Dendritic cell treated with granulocyte-macrophage colony-stimulating factor and Interleukin-4, amounts not matched to agents 40 ng/mL and 50 ng/mL, for 4 days (primary cell): ENCODE results near the gene CHML.

Source experiments
- H3K27ac Mint-ChIP-seq: one replicate; pipeline ENCODE4 v1.8.0; 2022; ENCODE audit warnings: mild to moderate bottlenecking, mixed read lengths
- H3K27me3 Mint-ChIP-seq: one replicate; pipeline ENCODE4 v1.8.0; 2022; ENCODE audit warnings: mild to moderate bottlenecking, mixed read lengths
- H3K36me3 Mint-ChIP-seq: one replicate; pipeline ENCODE4 v1.8.0; 2022; ENCODE audit warnings: low read depth, mixed read lengths
- H3K4me1 Mint-ChIP-seq: one replicate; pipeline ENCODE4 v1.8.0; 2022; ENCODE audit warnings: low read depth, mixed read lengths
- H3K4me3 Mint-ChIP-seq: one replicate; pipeline ENCODE4 v1.8.0; 2022; ENCODE audit warnings: mild to moderate bottlenecking, moderate library complexity, mixed read lengths
- H3K9me3 Mint-ChIP-seq: one replicate; pipeline ENCODE4 v1.8.0; 2022; ENCODE audit warnings: mixed read lengths
- intact Hi-C: fragments of 100-400 bp; cut with micrococcal nuclease; formaldehyde crosslinking; loops from one replicate; pipeline ENCODE4 v1.15.0; 2022

The CHML gene

DNA sequence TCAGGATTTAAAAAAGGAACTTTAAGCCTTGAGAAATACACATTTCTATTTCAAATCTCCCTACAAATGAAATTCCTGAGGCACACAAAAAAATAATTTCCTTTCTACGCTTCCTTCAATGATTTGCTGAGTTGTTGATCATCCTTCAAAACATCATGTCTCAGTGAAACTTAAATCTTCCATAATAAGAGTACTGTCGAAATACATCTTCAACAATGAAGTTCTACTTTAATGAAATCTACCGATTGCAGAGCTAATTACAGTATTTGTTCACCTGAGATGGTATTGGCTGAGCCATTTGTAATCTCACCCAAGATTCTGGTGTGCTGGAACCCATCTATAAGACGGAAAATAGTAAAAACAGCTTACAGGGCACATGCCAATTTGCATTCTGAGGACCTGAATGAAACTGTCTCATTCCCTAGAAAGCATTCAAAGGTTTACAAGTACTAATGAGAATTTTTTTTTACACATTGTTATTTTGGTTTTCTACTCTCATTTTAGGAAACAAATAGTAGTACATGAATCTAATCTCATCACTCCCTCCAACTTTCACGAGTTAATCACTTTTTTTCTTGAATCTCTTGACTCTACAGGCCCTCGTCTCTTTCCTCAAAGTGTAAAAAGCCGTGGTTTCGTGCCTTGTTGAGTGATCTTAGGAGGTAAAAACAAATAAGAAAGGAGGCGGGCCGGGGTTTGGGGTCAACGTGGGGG lies 1.1 kb downstream of the CHML start:
- peaks cover 25% of the 10 kb centered on the region for H3K36me3 Mint-ChIP-seq
- no peaks in the 10 kb centered on the region for H3K9me3 Mint-ChIP-seq
- H3K27ac Mint-ChIP-seq, result peak overlapping the region; percentile 92
- H3K4me3 Mint-ChIP-seq, result peak overlapping the region; percentile 93
- intact Hi-C loops, result no loop called here
- H3K27me3 Mint-ChIP-seq, result no peaks in the 10 kb centered on the region
- peaks cover 44% of the 10 kb centered on the region for H3K4me1 Mint-ChIP-seq

DNA sequence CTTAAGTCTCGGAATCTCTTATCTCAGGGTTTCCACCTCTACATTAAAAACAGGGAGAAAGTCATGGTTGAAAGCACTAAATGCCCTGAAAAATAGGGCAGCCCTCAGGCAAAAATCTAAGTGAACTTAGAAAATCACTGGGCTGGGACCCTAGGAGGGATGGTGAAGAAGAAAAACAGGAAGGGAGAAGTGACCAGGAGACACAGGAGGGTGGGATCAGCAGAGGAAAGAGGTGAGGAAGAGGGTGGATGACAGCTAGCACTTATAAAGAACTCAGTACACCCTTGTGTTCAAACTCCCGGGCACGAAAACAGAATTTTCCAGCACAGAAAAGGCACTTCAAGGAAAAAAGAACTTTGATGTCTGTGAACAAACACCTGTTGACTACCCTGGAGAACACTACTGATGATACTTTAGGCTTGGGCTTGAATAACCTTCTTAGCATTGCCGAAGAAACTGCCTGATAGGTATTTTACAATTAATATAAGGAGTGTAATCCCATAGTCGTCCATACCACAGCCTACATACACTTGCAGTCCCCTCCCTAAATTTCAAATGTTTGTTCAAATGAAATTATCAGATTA lies 2.0 kb downstream of the CHML start:
- Mint-ChIP-seq H3K4me3 (peak overlapping the region; percentile 52), H3K36me3 (peaks cover 28% of the 10 kb centered on the region), H3K27ac (peak overlapping the region; percentile 33), H3K4me1 (peaks cover 39% of the 10 kb centered on the region), H3K27me3 (no peaks in the 10 kb centered on the region), H3K9me3 (no peaks in the 10 kb centered on the region)
- intact Hi-C loops, result no loop called here

DNA sequence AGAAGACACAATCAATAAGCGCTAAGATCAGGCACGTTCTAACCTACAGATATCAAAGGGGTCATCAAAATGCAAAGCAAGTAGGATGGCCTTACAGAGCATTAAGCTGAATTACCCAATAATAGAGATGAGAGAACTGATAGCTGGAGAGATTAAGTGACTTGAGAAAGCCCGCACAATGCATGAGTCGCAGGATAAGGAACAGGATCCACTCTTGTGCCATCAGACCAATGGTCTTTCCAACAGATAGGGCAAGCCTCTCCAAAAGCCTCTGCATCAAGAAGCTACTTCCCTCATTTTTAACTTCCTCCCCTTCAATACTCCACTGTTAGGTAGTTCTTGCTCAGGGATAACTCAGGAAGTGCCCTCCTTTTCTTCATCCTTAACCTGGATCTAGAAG lies 2.6 kb downstream of the CHML start:
- Mint-ChIP-seq H3K9me3 (no peaks in the 10 kb centered on the region), H3K4me3 (peak overlapping the region; percentile 52), H3K27me3 (no peaks in the 10 kb centered on the region), H3K27ac (peak overlapping the region; percentile 33), H3K4me1 (peaks cover 39% of the 10 kb centered on the region), H3K36me3 (peaks cover 28% of the 10 kb centered on the region)
- intact Hi-C loops, result no loop called here

DNA sequence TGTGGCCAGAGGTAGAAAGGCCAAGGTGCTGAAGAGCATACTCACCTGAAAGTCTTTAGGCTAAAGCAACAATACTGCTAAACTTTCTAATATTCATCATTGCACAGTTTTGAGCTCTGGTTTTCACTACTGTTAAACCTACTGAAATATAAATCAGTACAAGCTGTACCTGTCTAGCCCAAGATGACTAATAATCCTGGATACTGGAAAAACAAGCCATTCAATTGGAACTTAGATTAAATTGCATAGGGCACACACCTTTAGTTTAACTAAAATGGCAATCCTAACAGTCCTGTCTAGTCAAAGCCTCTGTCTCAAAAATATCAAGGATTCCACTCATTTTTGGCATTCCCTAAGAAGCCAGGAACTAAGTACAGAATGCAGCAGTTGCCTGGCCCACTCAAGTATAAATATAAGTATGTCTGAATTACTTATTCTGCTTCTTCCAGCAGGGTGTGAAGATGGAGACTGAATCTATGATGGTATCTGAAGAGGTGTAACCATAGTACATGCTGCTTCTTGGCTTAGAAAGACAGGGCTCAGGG lies 3.1 kb downstream of the CHML start:
- H3K4me1 Mint-ChIP-seq, result peaks cover 39% of the 10 kb centered on the region

DNA sequence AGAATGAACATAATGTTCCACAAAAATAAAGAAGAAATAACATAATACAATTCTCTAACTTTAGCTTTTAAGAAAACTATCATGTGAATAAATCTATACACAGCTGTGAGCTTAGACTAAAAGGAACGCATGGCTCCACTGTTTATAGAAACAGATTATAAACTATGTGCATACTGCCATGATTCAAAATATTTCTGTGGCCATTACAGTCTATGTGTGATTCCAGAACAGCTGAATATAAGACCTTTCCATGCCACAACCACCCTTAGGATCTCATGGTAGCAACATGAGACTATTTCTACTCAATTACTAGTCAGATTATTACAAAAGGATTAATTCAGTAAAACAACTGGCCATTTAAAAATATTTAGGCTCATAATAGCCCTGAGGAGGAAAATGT lies 3.9 kb downstream of the CHML start:
- H3K27ac Mint-ChIP-seq, result no peak overlapping the region
- H3K9me3 Mint-ChIP-seq, result no peaks in the 10 kb centered on the region
- peaks cover 39% of the 10 kb centered on the region for H3K4me1 Mint-ChIP-seq
- no peaks in the 10 kb centered on the region for H3K27me3 Mint-ChIP-seq
- intact Hi-C loops, result no loop called here
- H3K4me3 Mint-ChIP-seq, result no peak overlapping the region
- H3K36me3 Mint-ChIP-seq, result peaks cover 39% of the 10 kb centered on the region

More for the DNA sequence above, 3.1 kb downstream of the CHML start:
- H3K4me3 Mint-ChIP-seq, result peak overlapping the region; percentile 1
- H3K27me3 Mint-ChIP-seq, result no peaks in the 10 kb centered on the region
- no peaks in the 10 kb centered on the region for H3K9me3 Mint-ChIP-seq
- no peak overlapping the region for H3K27ac Mint-ChIP-seq
- peaks cover 32% of the 10 kb centered on the region for H3K36me3 Mint-ChIP-seq
- intact Hi-C loops, result no loop called here

DNA sequence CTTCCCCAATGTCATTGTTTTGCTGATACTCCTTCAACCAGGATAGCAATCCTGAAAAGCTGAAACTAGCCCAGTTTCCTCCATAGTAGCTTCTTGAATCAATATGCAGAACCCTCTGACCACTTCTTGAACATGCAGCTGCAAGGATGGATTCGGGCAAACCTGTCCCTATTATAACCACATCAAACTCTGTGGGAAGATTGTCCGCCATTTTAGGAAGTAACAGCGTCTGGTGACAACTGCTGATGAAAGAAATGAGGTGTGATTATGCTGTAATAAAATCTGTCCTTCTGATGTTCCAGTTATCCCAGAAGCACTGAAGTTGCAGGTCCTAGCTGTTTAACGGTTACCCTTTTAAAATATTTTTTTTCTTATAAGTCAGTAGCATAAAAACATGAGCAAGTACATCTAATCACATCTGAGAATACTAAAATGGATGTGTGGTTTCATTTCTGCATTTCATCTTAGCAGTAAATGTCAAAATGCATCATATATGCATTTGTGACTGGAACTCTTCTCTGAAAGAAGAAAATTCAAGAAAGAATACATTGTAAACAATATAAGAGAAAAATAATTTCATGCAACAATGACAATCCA lies 4.5 kb downstream of the CHML start:
- Mint-ChIP-seq H3K27ac (no peak overlapping the region), H3K36me3 (peaks cover 39% of the 10 kb centered on the region), H3K4me3 (no peak overlapping the region), H3K27me3 (no peaks in the 10 kb centered on the region), H3K9me3 (no peaks in the 10 kb centered on the region), H3K4me1 (peaks cover 36% of the 10 kb centered on the region)
- intact Hi-C loops, result no loop called here

DNA sequence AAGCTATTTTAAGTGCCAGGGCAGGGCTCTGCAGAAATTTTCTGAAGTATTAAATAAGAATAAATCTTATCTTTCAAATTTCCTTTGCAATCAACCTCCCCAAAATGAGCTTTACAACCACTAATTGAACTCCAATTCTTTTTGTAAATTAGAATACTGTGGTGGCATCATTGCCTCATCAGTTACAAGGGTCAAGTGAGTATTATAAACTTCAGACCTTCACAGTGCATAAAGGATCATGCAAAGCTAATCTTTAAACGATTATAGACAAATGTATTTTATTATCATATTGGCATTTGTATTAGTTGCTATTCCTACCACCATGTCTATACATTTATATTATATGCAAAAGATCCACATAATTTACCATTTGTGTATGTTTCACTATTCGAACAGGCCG lies 7.2 kb downstream of the CHML start:
- no peaks in the 10 kb centered on the region for H3K27me3 Mint-ChIP-seq
- intact Hi-C loops, result no loop called here
- H3K4me3 Mint-ChIP-seq, result no peak overlapping the region
- no peak overlapping the region for H3K27ac Mint-ChIP-seq
- peaks cover 29% of the 10 kb centered on the region for H3K4me1 Mint-ChIP-seq
- no peaks in the 10 kb centered on the region for H3K9me3 Mint-ChIP-seq
- H3K36me3 Mint-ChIP-seq, result peaks cover 31% of the 10 kb centered on the region

DNA sequence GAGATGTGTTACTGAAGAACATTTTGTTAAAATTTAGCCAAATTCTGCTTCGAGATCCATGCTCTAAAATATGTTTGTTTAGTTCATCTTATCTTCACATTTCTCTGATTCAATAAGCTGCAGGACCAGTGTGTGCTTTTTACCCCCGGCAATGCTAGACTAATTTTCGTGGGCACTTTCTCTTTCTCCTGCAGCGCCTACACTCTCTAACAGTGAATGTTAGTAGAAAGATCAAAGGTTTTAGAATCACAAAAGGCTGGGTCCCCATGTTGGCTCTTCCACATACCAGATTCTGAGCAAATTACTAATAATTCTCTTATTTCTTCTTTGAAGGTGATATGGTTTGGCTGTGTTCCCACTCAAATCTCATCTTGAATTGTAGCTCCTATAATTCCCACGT lies 8.5 kb downstream of the CHML start:
- Mint-ChIP-seq H3K36me3 (peaks cover 31% of the 10 kb centered on the region), H3K27me3 (no peaks in the 10 kb centered on the region), H3K4me3 (no peak overlapping the region), H3K27ac (no peak overlapping the region), H3K4me1 (peaks cover 22% of the 10 kb centered on the region), H3K9me3 (no peaks in the 10 kb centered on the region)
- intact Hi-C loops, result no loop called here

DNA sequence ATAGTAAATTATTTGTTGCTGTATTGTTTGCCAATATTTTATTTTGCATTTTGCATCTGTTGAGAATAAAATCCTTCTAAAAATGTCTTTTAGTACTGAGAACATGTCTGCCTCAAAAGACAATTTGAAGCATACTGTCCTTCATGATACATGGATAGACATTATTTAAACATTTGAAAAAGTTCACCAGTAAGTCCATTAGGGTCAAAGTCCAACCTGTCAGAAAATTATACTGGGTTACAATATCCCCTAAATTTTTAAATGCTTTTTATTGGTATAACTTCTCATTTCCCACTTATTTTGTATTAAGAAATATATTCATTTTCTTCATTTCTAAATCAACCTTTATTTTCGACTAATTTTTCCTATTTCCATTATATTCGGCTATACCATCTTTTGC lies 9.3 kb downstream of the CHML start:
- Mint-ChIP-seq H3K27ac (no peak overlapping the region), H3K4me3 (no peak overlapping the region), H3K4me1 (peaks cover 22% of the 10 kb centered on the region), H3K36me3 (peaks cover 31% of the 10 kb centered on the region), H3K9me3 (no peaks in the 10 kb centered on the region), H3K27me3 (no peaks in the 10 kb centered on the region)
- intact Hi-C loops, result no loop called here

DNA sequence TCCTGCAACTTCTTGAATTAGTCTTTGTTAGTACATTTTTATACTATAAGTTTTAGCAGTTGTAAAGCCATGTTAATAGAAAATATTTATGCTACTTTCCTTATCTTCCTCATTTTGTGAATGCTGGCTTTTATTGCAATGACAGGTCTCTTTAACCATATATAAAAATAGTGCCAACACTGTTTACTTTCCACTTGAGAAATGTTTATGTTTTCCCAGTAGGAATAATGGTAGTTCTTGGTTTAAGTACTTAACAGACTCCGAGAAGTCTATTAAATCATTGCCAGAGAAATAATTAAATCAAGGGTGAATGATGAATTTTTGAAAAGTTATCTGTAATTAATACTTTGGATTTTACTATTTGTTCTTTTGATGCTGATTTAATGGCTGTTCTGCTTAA lies 9.7 kb downstream of the CHML start:
- Mint-ChIP-seq H3K9me3 (no peaks in the 10 kb centered on the region), H3K4me3 (no peak overlapping the region), H3K36me3 (peaks cover 28% of the 10 kb centered on the region), H3K27ac (no peak overlapping the region), H3K27me3 (no peaks in the 10 kb centered on the region), H3K4me1 (peaks cover 20% of the 10 kb centered on the region)
- intact Hi-C loops, result no loop called here

DNA sequence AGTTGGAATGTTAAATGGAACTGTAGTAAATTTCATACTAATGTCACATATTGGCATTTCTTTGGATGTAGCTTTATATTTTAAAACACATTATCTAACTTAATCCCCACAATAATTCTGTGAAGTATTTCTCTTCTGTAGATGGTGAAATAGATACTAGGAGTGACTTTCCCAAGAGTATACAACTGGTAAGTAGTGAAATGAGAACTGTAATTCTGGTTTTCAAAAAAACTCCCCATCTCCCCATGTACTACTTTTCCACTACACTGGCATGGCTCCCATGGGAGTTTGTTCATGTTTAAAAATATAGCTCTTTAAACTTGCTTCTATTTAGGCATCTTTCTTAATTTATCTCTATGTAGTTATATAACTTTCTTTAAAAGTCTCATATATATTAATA lies 10.2 kb downstream of the CHML start:
- intact Hi-C loops, result no loop called here
- peaks cover 23% of the 10 kb centered on the region for H3K36me3 Mint-ChIP-seq
- H3K4me1 Mint-ChIP-seq, result peaks cover 16% of the 10 kb centered on the region
- no peaks in the 10 kb centered on the region for H3K27me3 Mint-ChIP-seq
- H3K27ac Mint-ChIP-seq, result no peak overlapping the region
- no peak overlapping the region for H3K4me3 Mint-ChIP-seq
- H3K9me3 Mint-ChIP-seq, result no peaks in the 10 kb centered on the region

DNA sequence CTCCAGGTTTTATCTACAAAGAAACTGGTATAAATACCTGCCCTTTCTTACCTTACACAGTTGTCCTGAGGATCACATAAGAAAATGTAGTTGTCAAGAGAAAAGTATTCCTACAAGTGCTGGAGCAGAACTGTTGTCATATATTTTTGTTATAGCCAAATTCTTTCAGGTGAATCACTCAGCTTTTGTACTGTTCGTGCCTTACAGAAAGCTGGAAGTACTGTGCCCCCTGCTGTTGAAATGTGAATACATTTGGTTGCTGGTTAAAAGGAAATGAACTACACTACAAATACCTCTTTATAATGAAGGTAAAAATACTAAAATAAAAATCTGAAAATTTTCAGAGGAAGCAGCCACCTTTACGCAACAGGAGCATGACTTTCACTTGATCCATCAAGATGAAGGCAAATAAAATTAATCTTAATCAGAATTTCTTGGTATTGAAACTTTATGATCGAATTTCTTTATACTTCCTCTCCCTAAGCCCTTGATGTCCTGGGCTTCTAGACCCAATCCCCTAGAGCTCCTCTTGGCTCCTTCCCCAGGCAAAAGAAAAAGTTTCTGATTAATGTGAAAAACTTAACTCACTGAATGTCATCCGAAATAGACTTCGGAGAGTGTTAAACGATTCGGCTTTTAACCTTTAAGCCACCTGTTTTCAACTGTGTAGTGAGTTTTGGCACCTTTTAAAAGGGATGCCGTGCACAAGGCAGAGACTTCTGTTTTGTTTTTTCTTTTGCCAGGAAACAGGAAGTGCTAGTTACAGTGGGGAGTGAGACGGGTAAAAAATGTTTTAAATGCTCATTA lies 12.5 kb downstream of the CHML start:
- no peaks in the 10 kb centered on the region for H3K27me3 Mint-ChIP-seq
- H3K4me3 Mint-ChIP-seq, result no peak overlapping the region
- no peaks in the 10 kb centered on the region for H3K9me3 Mint-ChIP-seq
- peaks cover 22% of the 10 kb centered on the region for H3K4me1 Mint-ChIP-seq
- peak overlapping the region; percentile 67 for H3K27ac Mint-ChIP-seq
- H3K36me3 Mint-ChIP-seq, result peaks cover 24% of the 10 kb centered on the region
- intact Hi-C loops, result loop anchor here (1.0 kb wide), 2 partner anchors 16 to 96 kb away; no protein-coding TSS in a partner anchor

DNA sequence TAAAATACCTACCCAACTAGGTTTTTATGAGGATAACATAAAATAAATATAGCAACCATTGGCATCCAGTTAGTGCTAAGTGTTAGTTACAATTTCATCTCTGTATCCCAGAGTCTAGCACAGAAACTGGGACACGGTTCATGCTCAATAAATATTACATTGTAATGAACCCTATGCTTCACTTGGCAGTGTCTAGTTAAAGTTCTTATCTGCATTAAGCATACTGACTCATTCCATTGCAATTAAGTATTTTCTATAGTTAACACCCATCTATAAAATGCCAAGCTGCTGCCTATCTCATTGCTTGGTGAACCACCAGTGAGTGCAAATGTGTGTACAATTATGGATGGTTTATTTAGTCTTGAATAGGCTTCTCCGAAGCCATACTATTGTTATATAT lies 15.2 kb downstream of the CHML start:
- intact Hi-C loops, result no loop called here
- Mint-ChIP-seq H3K36me3 (peaks cover 25% of the 10 kb centered on the region), H3K27me3 (no peaks in the 10 kb centered on the region), H3K27ac (no peak overlapping the region), H3K4me1 (peaks cover 29% of the 10 kb centered on the region), H3K4me3 (no peak overlapping the region), H3K9me3 (no peaks in the 10 kb centered on the region)

DNA sequence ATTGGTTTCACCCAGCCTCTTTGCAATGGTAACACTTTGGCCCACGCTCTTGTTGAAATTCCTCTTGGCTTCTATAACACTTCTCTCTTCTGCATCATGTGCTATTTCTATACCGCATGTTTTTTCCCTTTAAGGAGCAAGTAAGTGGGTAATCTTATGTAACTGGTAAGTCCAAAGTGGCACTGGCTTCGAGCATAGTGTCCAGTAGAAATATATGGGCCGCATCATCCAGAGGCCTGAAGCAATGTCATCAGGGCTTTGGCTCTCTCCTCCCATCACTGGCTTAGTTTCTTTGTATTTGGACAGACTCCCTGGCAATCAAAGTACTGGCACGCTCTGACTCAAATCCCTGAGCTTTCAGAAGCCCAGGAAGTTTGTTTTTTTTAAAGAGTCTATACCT lies 17.5 kb downstream of the CHML start:
- H3K9me3 Mint-ChIP-seq, result no peaks in the 10 kb centered on the region
- peaks cover 38% of the 10 kb centered on the region for H3K4me1 Mint-ChIP-seq
- no peak overlapping the region for H3K4me3 Mint-ChIP-seq
- H3K36me3 Mint-ChIP-seq, result peaks cover 30% of the 10 kb centered on the region
- H3K27me3 Mint-ChIP-seq, result no peaks in the 10 kb centered on the region
- H3K27ac Mint-ChIP-seq, result no peak overlapping the region
- intact Hi-C loops, result no loop called here
